GM12878 (cell line): ENCODE results near the gene BRD9. TPM values are rescaled to one million over a fixed set of nuclear protein-coding genes. Genes with fewer than 3 reads are reported as not detected.

ENCODE experiments used
- ATAC-seq: fragments of 200-7000 bp; cut with Tn5 transposase; 3 replicates; pipeline ENCODE4 v1.9.1; 2020; ENCODE audit warnings: mild to moderate bottlenecking, moderate library complexity
- BruUV-seq: library from RNA; stranded (reverse); fragments of 400-500 nt; replicated peaks from 2 replicates; lab custom pipeline; 2021; lab: Mats Ljungman, UMichigan
- CTCF ChIA-PET: fragments of 300-600 bp; sonication (Branson Sonifier 250); formaldehyde crosslinking; extraction: SDS; loops from one replicate; lab custom pipeline; 2021; ENCODE audit warnings: inconsistent platforms; lab: Yijun Ruan, JAX
- POLR2A ChIA-PET: fragments of 350-600 bp; formaldehyde crosslinking; extraction: SDS; loops from one replicate; lab custom pipeline; 2021; ENCODE audit warnings: inconsistent platforms; lab: Charles Lee
- RAD21 ChIA-PET: fragments of 300-600 bp; sonication (Branson Sonifier 250); formaldehyde crosslinking; loops from one replicate; lab custom pipeline; 2023; ENCODE audit warnings: antibody characterized with exemption; ENCODE audit not compliant: unreplicated experiment; lab: Charles Lee
- SMC1A ChIA-PET: fragments of 300-600 bp; sonication (Branson Sonifier 250); formaldehyde crosslinking; loops from one replicate; lab custom pipeline; 2023; ENCODE audit not compliant: unreplicated experiment, uncharacterized antibody; lab: Charles Lee
- DNase-seq: peaks from one replicate; pipeline ENCODE4 v3.0.0-alpha.2; 2011; ENCODE audit warnings: low read depth, low spot score
- FAIRE-seq: peaks from 3 replicates; lab custom pipeline; 2011; peaks lifted over from hg19 to GRCh38; lab: Jason Lieb, UNC
- H2AFZ ChIP-seq: 2 replicates; pipeline ENCODE4 v1.6.0; 2011; ENCODE audit warnings: low read depth, low read length, control low read depth; ENCODE audit not compliant: control insufficient read depth
- H3K27ac ChIP-seq: 2 replicates; pipeline ENCODE4 v1.5.1; 2011; ENCODE audit warnings: control low read depth; ENCODE audit not compliant: control insufficient read depth, insufficient read depth
- H3K27me3 ChIP-seq, 2 experiments: replicated peaks in 1 of 2; 2 replicates each; pipeline versions ENCODE4 v1.6.0 to v1.6.1; 2011; ENCODE audit warnings: low read length in 1 of 2; ENCODE audit not compliant: control insufficient read depth in 2 of 2, insufficient read depth in 2 of 2
- H3K36me3 ChIP-seq, 2 experiments: 2 replicates each; pipeline ENCODE4 v1.5.1; 2011; ENCODE audit warnings: low read length in 1 of 2; ENCODE audit not compliant: control insufficient read depth in 2 of 2, insufficient read depth in 2 of 2
- H3K4me1 ChIP-seq: 2 replicates; pipeline ENCODE4 v1.6.1; 2011; ENCODE audit warnings: mild to moderate bottlenecking, low read length, moderate library complexity, mixed read lengths; ENCODE audit not compliant: control insufficient read depth, insufficient read depth
- H3K4me2 ChIP-seq: 2 replicates; pipeline ENCODE4 v1.6.0; 2011; ENCODE audit warnings: control low read depth; ENCODE audit not compliant: control insufficient read depth, insufficient read depth
- H3K4me3 ChIP-seq: fragments of 200-600 bp; sonication (generic); 2 replicates; pipeline ENCODE4 v1.5.1; 2016
- H3K79me2 ChIP-seq: 2 replicates; pipeline ENCODE4 v1.6.0; 2011; ENCODE audit warnings: low read length; ENCODE audit not compliant: control insufficient read depth, insufficient read depth
- H3K9ac ChIP-seq: 2 replicates; pipeline ENCODE4 v1.8.0; 2011; ENCODE audit warnings: low read length, control low read depth, mixed read lengths; ENCODE audit not compliant: control insufficient read depth, insufficient read depth
- H3K9me3 ChIP-seq: replicated peaks from 3 replicates; pipeline ENCODE4 v1.5.1; 2011; ENCODE audit warnings: mild to moderate bottlenecking, low read length; ENCODE audit not compliant: control insufficient read depth, insufficient read depth
- H4K20me1 ChIP-seq: 2 replicates; pipeline ENCODE4 v1.6.0; 2011; ENCODE audit not compliant: control insufficient read depth, insufficient read depth
- ESRRA ChIP-seq: IDR thresholded peaks from 2 replicates; pipeline ENCODE4 v1.6.1; 2012; ENCODE audit warnings: mild to moderate bottlenecking, low read length, improper control_type of control experiment
- STAT1 ChIP-seq: fragments of 450-650 bp; conservative IDR thresholded peaks from 2 replicates; pipeline ENCODE4 v1.6.1; 2014; ENCODE audit warnings: antibody characterized with exemption, mild to moderate bottlenecking
- SUZ12 ChIP-seq: fragments of 200-600 bp; sonication (generic); IDR thresholded peaks from one replicate; pipeline ENCODE4 v1.6.1; 2018; ENCODE audit warnings: antibody characterized with exemption, mild to moderate bottlenecking; ENCODE audit not compliant: unreplicated experiment
- WGBS: methylation state at CpG from one replicate; pipeline ENCODE4 v1.1.6; 2016; ENCODE audit warnings: low lambda C conversion rate; ENCODE audit not compliant: insufficient replicate concordance, insufficient coverage; ENCODE audit errors: missing lambda C conversion rate; 5-methylcytosine and 5-hydroxymethylcytosine counted together
- in situ Hi-C: fragments of 300-500 bp; cut with MboI; formaldehyde crosslinking; loops from 9 replicates; pipeline ENCODE4 v1.14.3; 2018; ENCODE audit warnings: mixed read lengths
- intact Hi-C: fragments of 100-400 bp; cut with micrococcal nuclease; formaldehyde crosslinking; loops from one replicate; pipeline ENCODE4 v1.14.2; 2022; ENCODE audit not compliant: unreplicated experiment
- polyA plus RNA-seq, 11 experiments: library from polyadenylated mRNA; depleted of rRNA in 4 of 11; unstranded in 6 of 11; stranded (reverse) in 5 of 11; fragments of >200 nt; fragmentation: Nextera tagmentation in 4 of 11; fragmentation: Illumina TruSeq in 1 of 11; extraction: Ambion mirVana in 4 of 11; extraction: Trizol in 1 of 11; gene quantifications; 1 replicate in 1 of 11; 2 replicates in 10 of 11; pipeline versions ENCODE4 v1.2.1 to v1.2.3, GENCODE V29; 2011 to 2016; ENCODE audit warnings: inconsistent platforms in 2 of 11, missing spikeins in 2 of 11, low read depth in 1 of 11
- total RNA-seq, 4 experiments: library from RNA; depleted of rRNA in 3 of 4; stranded (reverse); fragments of >200 nt in 3 of 4; fragmentation: Illumina TruSeq in 1 of 4; extraction: Trizol in 1 of 4; gene quantifications; 2 replicates each; pipeline versions ENCODE4 v1.2.1 to v1.2.3, GENCODE V29; 2013 to 2021
- TF ChIP-seq, protein P1 (sequence below), 3 experiments: IDR thresholded peaks in 2 of 3; conservative IDR thresholded peaks in 1 of 3; 2 replicates each; pipeline ENCODE4 v1.5.1; 2011; ENCODE audit warnings: low read depth in 3 of 3, low read length in 3 of 3, mild to moderate bottlenecking in 3 of 3, control low read depth in 2 of 3, moderate library complexity in 2 of 3, inconsistent platforms in 1 of 3, mixed read lengths in 1 of 3; ENCODE audit not compliant: control insufficient read depth in 2 of 3, insufficient read depth in 1 of 3; ENCODE audit errors: extremely low read depth in 1 of 3

Gene BRD9
- total and polyA plus RNA-seq, 10 of the 15 experiments (the other 5 are each of a cell fraction or from before 2014, with no cell fraction given) = 2.0 to 48.6 (median 32.4) TPM

DNA sequence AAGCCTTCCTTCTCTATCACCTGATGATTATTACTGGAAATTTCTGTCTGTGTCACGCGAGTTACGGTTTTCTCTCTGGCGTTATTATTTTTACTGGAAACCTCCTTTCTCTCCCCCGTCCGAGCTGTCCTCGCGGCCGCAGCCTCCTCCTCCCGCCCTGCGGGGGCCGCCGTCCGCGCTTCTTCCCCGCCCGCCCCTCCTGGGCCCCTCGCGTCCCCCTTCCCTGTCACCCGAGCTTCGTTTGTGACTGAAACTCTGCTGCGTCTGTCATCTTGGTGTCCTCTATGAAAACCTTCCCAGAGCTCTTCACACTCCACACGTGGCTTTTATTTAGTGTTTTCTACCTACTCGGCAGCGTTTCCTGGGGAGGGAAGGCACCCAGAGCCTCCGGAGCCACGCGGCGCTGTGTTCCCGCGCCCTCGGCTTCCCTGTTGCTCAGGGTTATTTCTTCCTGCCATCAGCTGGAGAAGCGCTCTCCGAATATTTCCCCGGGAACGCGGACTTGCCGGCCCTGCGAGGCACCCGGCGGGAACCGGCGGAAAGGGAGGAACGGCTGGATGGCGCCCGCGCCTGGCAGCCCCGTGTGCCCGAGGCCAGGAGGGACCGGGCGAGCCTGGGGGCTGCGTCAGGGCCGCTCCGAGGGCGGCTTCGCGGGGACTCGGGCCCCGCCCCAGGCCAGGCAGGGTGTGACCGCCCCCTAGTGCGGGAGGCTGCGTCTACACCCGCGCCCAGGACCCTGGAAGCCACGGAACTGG is 34.0 kb upstream of the BRD9 start:
- no peak for FAIRE-seq
- in situ Hi-C loops = no loop called here
- 57% methylated on average over 53 of the region's 65 CpGs for WGBS

More for the DNA sequence above, 34.0 kb upstream of the BRD9 start:
- TF ChIP-seq SUZ12 (peak; percentile 46), ESRRA (no peak), STAT1 (no peak)
- TF ChIP-seq, protein P1, sequence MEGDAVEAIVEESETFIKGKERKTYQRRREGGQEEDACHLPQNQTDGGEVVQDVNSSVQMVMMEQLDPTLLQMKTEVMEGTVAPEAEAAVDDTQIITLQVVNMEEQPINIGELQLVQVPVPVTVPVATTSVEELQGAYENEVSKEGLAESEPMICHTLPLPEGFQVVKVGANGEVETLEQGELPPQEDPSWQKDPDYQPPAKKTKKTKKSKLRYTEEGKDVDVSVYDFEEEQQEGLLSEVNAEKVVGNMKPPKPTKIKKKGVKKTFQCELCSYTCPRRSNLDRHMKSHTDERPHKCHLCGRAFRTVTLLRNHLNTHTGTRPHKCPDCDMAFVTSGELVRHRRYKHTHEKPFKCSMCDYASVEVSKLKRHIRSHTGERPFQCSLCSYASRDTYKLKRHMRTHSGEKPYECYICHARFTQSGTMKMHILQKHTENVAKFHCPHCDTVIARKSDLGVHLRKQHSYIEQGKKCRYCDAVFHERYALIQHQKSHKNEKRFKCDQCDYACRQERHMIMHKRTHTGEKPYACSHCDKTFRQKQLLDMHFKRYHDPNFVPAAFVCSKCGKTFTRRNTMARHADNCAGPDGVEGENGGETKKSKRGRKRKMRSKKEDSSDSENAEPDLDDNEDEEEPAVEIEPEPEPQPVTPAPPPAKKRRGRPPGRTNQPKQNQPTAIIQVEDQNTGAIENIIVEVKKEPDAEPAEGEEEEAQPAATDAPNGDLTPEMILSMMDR (IDR thresholded peaks at IDR 0.05 in 2 of 3, conservative IDR thresholded peaks at IDR 0.05 in 1 of 3; ENCODE audit: control insufficient read depth in 2 of 3, extremely low read depth in 1 of 3, insufficient read depth in 1 of 3, low read depth in 3 of 3, low read length in 3 of 3) = peak in 2 of 3 experiments; percentile 8 to 21; a peak in 1 of 6 replicates
- H3K79me2 ChIP-seq = no peaks in the 10 kb centered on the region
- ChIA-PET CTCF (no interaction called here), SMC1A (no interaction called here), RAD21 (no interaction called here), POLR2A (no interaction called here)
- ATAC-seq (no peak), DNase-seq (no peak)
- no peak overlapping the region for H3K27ac ChIP-seq
- H3K36me3 ChIP-seq = no peaks in the 10 kb centered on the region
- no peaks in the 10 kb centered on the region for H3K4me1 ChIP-seq
- no peak overlapping the region for H2AFZ ChIP-seq
- no peaks in the 10 kb centered on the region for H3K27me3 ChIP-seq
- H3K4me2 ChIP-seq = peak overlapping the region; percentile 7; the same call in 1 of the 2 replicates
- BruUV-seq = no TSS peak
- H3K9me3 ChIP-seq = no peaks in the 10 kb centered on the region
- no peak overlapping the region for H3K4me3 ChIP-seq
- intact Hi-C loops = no loop called here
- no peaks in the 10 kb centered on the region for H4K20me1 ChIP-seq
- no peak overlapping the region for H3K9ac ChIP-seq
